GM18505 (cell line): ENCODE results near the gene PALD1.

Experiments used
- ATAC-seq: cut with Tn5 transposase; IDR thresholded peaks from one replicate; pipeline ENCODE4 v1.9.1; 2021; ENCODE audit not compliant: unreplicated experiment
- POLR2A ChIP-seq: IDR thresholded peaks from 4 replicates; pipeline ENCODE4 v1.6.1; 2011; ENCODE audit warnings: borderline replicate concordance; ENCODE audit not compliant: insufficient read depth, insufficient read length; ENCODE audit errors: extremely low read depth

The PALD1 gene

GRCh38 chr10:70537398-70538194 lies 59.0 kb downstream of the PALD1 start:
- no peak for TF ChIP-seq POLR2A
- no peak for ATAC-seq

GRCh38 chr10:70538195-70538520 lies 59.6 kb downstream of the PALD1 start:
- no peak for ATAC-seq
- no peak for TF ChIP-seq POLR2A

- ATAC-seq = no peak
- no peak for TF ChIP-seq POLR2A
These were observed 60.3 kb downstream of the PALD1 start for GRCh38 chr10:70538731-70539338.

GRCh38 chr10:70539471-70539870 lies 60.9 kb downstream of the PALD1 start:
- ATAC-seq = no peak
- TF ChIP-seq POLR2A = no peak

- no peak for TF ChIP-seq POLR2A
- ATAC-seq = no peak
These were observed 61.7 kb downstream of the PALD1 start for GRCh38 chr10:70540089-70540788.

GRCh38 chr10:70540789-70541360 lies 62.3 kb downstream of the PALD1 start:
- no peak for ATAC-seq
- TF ChIP-seq POLR2A = no peak

- no peak for ATAC-seq
- TF ChIP-seq POLR2A = no peak
These were observed 63.4 kb downstream of the PALD1 start for GRCh38 chr10:70541736-70542564.

- TF ChIP-seq POLR2A = no peak
- no peak for ATAC-seq
These were observed 64.0 kb downstream of the PALD1 start for GRCh38 chr10:70542565-70542938.

- ATAC-seq = no peak
- no peak for TF ChIP-seq POLR2A
These were observed 65.3 kb downstream of the PALD1 start for GRCh38 chr10:70543911-70544310.

GRCh38 chr10:70544431-70545340 lies 66.1 kb downstream of the PALD1 start:
- ATAC-seq = no peak
- no peak for TF ChIP-seq POLR2A

GRCh38 chr10:70546584-70546983 lies 68.0 kb downstream of the PALD1 start:
- no peak for ATAC-seq
- no peak for TF ChIP-seq POLR2A
